Liver (tissue), 3 donors: ENCODE results near the gene EIF3F.

Source experiments
- RAD21 ChIP-seq, 2 donors: IDR thresholded peaks; 2 replicates each; pipeline ENCODE4 v1.6.1; 2016; ENCODE audit warnings: antibody characterized with exemption in 2 of 2, mild to moderate bottlenecking in 2 of 2
- RXRA ChIP-seq, 2 donors: IDR thresholded peaks; 2 replicates each; pipeline ENCODE4 v1.6.1; 2017 to 2018; ENCODE audit warnings: antibody characterized with exemption in 2 of 2, mild to moderate bottlenecking in 1 of 2
- SP1 ChIP-seq: IDR thresholded peaks from 2 replicates; pipeline ENCODE4 v1.6.1; 2018; ENCODE audit warnings: antibody characterized with exemption, mild to moderate bottlenecking
- TAF1 ChIP-seq: conservative IDR thresholded peaks from 2 replicates; pipeline ENCODE4 v1.6.1; 2016; ENCODE audit warnings: antibody characterized with exemption, mild to moderate bottlenecking
- TF ChIP-seq, protein P1 (sequence below): IDR thresholded peaks from 2 replicates; pipeline ENCODE4 v1.6.1; 2016; ENCODE audit warnings: antibody characterized with exemption
- TF ChIP-seq, protein P2 (sequence below): fragments of 150-350 bp; IDR thresholded peaks from 2 replicates; pipeline ENCODE4 v1.5.1; 2017; ENCODE audit warnings: improper control_type of control experiment, low read depth, low read length; ENCODE audit not compliant: missing input control
- TF ChIP-seq, protein P3 (sequence below): IDR thresholded peaks from 2 replicates; pipeline ENCODE4 v1.6.1; 2016; ENCODE audit warnings: antibody characterized with exemption
- donor health status: healthy.
- donor health status: healthy.

DNA sequence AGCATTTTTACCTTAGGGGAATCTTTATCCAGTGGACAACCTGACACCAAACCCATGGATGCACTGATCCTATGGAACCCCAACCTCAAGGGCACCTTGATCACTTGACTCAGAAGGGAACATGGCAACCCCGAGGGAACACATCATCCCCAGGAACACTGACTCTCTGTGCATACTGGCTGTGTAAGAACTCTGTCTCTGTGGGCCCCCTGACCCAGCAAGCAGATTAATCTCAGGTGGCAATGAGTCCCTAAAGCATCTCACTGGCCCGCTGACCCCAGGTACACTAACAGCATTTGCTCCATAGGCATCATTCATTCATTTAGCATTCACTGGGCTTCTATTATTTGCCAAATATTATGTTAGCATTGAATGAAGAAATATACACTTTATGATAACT is 16.9 kb downstream of the EIF3F start:
- TF ChIP-seq SP1 (no peak), TAF1 (no peak), RXRA (IDR thresholded peaks at IDR 0.05) (no peak), RAD21 (IDR thresholded peaks at IDR 0.05) (no peak)
- TF ChIP-seq, protein P1, sequence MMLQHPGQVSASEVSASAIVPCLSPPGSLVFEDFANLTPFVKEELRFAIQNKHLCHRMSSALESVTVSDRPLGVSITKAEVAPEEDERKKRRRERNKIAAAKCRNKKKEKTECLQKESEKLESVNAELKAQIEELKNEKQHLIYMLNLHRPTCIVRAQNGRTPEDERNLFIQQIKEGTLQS, result no peak
- TF ChIP-seq, protein P2, sequence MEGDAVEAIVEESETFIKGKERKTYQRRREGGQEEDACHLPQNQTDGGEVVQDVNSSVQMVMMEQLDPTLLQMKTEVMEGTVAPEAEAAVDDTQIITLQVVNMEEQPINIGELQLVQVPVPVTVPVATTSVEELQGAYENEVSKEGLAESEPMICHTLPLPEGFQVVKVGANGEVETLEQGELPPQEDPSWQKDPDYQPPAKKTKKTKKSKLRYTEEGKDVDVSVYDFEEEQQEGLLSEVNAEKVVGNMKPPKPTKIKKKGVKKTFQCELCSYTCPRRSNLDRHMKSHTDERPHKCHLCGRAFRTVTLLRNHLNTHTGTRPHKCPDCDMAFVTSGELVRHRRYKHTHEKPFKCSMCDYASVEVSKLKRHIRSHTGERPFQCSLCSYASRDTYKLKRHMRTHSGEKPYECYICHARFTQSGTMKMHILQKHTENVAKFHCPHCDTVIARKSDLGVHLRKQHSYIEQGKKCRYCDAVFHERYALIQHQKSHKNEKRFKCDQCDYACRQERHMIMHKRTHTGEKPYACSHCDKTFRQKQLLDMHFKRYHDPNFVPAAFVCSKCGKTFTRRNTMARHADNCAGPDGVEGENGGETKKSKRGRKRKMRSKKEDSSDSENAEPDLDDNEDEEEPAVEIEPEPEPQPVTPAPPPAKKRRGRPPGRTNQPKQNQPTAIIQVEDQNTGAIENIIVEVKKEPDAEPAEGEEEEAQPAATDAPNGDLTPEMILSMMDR, result no peak
- TF ChIP-seq, protein P3, sequence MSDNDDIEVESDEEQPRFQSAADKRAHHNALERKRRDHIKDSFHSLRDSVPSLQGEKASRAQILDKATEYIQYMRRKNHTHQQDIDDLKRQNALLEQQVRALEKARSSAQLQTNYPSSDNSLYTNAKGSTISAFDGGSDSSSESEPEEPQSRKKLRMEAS, result no peak
